Suppressor macrophage treated with lipopolysaccharide for 4 hours (primary cell): Measurements from ENCODE around the gene SUSD1.
"Not testable (repeated sequence)": the region's sequence is repeated elsewhere in the genome, so short reads cannot be mapped to it uniquely, and the experiment has no call there.

Experiments
- DNase-seq: peaks from one replicate; pipeline ENCODE4 v3.0.0-alpha.2; 2020

Gene SUSD1

DNA sequence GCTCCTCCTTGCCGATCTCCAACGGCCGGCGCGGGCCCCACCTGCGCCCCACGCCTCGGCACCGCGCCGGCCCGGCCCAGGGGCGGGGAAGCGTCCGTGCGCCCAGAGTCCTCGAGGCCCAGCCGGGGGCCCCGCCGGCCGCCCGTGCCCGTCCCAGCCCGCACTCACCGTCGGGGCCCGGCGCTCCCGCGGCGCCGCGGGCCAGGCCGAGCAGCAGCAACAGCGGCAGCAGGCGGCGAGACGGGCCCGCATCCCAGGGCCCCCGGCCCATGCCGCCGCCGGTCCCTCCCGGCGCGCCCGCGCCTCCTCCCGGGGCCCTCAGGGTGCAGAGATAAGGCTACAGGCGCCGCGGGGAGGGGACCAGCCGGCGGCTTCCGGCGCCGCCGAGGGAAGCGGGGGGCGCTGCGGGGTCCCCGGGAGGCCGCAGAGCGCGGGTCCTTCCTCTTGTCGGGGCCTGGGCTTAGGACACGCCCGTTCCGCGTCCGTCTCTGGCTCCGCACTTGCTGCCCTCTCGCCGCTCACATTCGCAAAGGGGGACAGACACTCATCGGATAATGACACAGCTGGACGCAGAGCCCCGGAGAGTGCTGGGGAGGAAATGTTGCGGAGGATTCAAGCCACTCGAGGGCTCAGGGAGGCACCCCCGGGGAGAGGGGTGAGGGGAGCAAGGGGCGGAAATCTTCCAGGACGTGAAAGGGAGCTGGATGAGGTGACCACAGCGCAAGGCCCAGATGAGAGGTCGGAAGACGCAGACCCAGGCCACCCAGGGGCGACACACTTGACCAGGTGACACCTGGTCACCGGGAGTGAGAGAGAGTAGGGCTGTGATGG, at the start of gene SUSD1:
Gene SUSD1, minus strand, starts transcription at position 333 of the 831 bp plus-strand sequence. Its CDS starts 62 bp downstream, at position 271.
- peak; percentile 46 for DNase-seq

DNA sequence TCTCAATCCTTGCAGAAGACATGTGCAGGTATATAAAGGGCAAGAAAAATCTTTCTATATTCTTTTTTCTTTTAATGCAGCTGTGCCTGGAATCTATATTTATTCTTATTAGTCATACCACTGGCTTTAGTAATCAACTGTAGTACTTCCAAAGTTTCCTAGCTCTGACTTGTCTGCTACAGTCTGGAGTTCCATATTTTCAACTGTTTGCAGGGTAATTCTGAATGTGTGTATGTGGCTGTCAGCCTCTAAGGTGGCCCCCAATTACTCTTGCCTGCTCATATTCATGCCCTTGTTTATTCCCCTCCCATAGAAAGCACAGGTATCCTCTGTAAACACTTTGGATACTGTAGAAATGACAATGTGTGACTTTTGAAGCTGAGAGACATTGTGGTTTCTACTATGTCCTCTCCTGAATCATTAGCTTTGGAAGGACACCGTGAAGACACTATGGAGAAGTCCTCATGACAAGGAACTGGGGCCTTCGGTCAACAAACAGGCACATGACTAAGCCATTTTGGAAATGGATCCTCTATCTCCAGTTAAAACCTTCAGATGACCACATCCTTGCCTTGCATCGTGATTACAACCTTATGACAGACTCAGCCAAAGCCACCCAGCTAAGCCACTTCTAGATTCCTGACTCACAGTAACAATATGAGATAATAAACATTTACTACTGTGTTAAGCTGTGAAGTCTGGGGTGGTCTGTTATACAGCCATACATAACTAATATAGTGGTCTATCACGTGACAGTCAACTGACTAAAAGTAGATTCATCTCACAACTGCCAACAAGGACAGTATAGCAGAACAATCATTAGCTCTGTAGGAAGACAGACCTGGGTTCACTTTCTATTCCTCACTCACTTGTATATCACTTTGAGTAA, 49.5 kb upstream of the SUSD1 start:
- DNase-seq, result peak; percentile 71

DNA sequence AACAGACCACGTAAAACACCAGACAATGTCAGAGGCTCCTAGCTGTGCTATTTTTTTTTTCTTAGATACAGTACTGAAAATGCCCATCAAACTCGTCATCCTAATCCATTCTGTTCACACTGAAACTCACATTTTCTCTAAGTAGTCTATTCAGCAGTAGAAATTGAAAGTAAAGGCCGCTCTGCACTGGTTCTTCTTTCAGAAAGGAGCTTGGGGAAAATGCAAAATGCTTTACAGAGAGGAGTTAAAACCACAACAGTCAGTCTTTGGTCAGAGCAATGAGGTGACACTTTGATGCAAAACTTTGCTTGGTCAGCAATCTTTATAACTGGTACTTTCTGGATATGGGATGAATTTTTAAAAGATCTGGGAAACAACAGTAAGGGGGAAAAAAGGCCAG, 43.8 kb upstream of the SUSD1 start:
- peak; percentile 57 for DNase-seq

DNA sequence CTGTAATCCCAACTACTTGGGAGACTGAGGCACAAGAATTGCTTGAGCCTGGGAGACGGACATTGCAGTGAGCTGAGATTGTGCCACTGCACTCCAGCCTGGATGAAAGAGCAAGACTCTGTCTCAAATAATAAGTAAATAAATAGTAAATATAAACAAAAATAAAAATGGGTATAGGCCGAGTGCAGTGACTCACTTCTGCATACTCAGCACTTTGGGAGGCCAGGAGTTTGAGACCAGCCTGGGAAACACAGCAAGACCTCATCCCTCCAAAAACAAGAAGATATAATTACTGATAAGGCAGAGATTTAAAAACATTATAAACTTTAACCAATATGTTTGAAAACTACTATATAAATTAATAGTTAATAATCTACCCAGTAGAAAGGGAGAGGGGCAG, 37.8 kb upstream of the SUSD1 start:
- no peak for DNase-seq

DNA sequence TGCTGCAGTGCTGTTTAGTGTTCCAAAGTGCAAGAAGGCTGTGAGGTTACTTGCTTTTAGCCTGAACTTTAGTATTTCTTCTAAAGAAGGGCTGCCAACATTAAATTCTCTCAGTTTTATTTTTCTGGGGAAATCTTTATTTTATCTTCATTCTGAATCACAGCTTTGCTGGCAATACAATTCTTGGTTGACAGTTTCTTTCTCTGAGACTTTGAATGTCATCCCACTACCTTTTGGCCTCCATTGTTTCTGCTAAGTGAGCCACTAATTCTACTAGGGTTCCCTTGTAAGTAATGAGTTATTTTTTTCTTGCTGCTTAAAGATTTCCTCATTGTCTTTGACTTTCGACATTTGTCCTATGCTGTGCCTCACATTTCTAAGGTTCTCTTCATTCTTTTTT, 32.4 kb upstream of the SUSD1 start:
- no peak for DNase-seq

DNA sequence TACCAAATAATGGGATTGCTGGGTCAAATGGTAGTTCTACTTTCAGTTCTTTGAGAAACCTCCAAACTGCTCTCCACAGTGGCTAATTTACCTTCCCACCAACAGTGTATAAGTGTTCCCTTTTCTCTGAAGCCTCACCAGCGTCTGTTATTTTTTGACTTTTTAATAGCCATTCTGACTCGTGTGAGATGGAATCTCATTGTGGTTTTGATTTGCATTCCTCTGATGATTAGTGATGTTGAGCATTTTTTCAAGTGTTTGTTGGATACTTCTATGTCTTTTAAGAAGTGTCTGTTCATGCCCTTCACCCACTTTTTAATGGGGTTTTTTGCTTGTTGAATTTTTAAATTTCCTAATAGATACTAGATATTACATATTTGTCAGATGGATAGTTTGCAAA, 28.4 kb upstream of the SUSD1 start:
- no peak for DNase-seq

DNA sequence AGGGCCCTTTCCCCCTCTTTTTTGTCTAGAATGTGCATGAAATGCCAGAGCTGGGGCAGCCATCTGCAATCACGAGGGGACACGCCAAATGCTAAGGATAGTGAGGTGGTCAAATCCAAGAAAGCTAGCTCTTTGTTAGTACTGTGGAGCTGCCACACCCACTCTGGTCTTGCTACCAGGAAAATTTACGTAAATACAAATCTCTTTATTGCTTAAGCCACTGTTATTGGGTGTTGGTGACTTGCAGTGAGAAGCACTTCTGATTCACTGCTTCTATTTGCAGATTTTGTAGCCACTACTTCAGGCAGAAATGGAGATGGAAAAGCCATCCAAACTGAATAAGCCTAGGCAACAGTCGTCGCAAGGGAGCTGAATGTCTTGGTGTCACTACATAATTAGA, 25.6 kb upstream of the SUSD1 start:
- DNase-seq, result no peak

DNA sequence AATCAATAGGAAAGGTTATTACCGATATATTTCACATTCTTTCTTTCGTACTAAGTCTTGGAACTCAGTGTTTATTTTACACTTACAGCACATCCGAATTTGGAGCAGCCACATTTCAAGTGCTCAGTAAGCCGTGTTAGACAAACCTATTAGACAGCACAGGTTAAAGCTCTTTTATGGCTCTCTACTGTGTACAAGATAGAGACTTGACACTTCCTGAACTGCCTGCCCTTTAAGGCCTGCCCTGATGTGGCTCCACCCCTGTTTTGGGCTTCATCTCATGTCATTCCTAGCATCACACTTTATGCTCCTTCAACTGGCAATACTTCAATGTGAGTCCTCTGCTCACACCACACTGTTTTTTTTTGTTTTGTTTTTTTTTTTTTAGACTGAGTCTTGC, 23.5 kb upstream of the SUSD1 start:
- DNase-seq, result no peak

DNA sequence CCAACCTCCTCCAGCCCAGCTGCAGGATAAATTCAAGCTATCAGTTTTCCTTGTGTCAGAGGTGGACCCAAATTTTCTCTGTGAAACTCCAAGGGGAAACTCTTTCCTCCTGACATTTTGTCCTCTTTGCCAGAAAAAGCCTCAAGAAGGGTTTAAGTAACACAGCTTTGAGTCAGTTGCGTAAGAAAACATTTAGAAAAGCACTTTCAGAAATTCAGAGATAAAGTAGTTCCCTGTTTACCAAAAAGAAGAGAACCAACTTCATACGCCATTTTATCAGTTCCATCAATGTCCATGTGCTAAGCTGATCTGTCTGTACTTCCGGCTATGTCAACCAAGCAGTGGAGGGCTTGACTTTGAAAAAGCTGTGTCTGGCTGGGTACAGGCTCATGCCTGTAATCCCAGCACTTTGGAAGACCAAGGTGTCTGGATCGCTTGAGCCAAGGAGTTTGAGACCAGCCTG, 19.9 kb upstream of the SUSD1 start:
- DNase-seq, result peak; percentile 52

DNA sequence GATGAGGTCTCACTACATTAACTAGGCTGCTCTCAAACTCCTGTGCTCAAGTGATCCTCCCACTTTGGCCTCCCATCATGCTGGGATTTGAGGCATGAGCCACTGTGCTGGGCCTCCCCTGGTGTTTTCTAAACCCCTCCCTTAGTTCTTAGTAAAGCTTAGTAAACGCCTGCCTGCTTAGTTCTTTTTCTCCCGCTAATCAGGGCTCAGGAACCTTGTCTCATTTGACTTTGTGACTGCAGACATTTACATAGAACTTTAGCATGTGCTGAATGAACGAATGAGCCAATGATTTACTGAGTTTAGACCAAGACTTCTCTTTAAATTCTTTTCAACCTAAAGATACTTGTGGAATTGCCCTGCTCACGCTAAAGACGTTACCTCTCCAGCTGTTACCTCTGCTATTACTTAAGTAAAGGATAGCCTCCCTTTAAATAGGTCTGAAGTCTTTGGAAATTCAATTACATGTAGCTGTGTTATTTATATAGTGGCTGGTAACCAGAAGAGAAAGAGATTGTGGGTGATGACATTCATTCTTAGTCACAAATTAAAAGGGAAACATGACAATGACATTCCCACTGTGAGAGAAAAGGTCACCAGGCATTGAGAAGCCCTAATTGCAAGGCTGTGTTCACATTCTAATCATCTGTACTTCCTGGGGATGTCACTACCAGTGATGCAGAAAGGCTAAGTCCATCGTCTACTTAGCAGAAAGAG, 18.6 kb upstream of the SUSD1 start:
- peak; percentile 86 for DNase-seq

DNA sequence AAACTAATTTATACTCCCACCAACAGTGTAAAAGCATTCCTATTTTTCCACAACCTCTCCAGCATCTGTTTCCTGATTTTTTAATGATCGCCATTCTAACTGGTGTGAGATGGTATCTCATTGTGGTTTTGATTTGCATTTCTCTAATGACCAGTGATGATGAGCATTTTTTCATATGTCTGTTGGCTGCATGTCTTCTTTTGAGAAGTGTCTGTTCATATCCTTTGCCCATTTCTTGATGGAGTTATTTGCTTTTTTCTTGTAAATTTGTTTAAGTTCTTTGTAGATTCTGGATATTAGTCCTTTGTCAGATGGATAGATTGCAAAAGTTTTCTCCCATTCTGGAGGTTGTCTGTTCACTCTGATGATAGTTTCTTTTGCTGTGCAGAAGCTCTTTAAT, 15.2 kb upstream of the SUSD1 start:
- DNase-seq, result not testable (repeated sequence)

DNA sequence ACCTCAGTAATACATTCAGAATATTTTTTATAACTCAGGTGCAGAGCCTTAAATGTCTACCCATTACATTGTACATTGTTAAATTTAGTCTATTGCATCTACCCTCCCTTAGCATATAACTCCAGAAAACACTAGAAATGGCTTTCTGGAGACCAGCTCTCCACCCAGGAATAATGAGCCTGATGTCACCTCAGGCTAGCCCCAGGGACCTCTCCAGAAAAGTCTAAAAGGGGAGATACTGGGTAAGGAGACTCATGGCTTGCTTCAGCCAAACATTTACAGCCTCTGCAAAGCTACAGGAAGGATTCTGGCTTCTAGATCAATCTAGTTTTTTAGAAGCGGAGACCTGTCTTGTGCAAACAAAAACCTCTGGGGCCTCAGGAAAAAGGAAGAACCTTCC, 13.8 kb upstream of the SUSD1 start:
- no peak for DNase-seq

DNA sequence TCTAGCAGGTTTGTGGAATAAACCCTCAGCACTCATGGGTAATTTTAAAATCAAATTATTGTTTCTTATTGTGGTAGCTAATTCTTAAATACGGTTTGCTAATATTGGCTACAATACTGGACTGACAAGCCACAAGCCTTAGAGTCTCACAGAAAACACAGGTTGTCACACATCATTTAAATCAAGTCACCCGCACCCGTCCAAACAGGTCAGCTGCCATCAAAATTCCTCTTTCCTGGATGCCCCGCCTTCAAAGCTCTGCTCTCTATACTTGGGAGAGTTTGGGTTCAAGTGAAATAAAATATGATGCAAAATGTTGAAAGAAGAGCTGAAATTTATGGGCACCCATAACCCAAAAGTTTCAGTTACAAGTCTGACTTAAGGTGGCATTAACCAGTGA, 12.3 kb upstream of the SUSD1 start:
- DNase-seq, result no peak

DNA sequence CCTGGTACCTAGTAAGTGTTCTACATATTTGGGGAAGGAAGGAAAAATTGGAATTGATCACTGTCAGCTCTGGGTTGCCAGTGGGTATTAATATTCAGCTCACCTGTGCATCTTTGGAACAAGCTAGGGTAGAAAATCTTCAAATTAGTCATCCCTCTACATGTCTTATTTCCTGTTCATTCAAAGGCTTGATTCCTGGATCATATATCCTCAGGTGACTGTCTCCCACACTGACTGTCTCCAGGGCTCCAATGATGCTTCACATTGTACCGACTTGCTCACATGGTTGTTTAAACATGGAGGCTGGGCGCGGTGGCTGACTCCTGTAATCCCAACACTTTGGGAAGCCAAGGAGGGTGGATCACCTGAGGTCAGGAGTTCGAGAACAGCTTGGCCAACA, 11.6 kb upstream of the SUSD1 start:
- no peak for DNase-seq

DNA sequence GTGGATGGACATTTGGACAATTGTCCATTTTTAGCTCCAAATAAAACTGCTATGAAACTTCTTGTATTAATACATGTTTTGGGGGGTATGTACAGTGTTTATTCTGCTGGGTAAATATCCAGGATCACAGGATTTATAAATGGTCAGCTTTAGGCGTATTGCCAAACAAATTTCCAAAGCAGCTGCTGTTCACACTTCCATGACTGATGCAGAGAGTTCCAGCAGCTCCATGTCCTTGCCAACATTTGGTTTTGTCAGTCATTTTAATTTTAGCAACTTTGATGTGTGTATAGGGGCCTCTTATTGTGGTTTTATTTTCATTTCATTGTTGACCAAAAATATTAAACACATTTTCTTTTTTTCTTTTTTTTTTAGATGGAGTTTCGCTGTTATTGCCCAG, 9.8 kb upstream of the SUSD1 start:
- no peak for DNase-seq

DNA sequence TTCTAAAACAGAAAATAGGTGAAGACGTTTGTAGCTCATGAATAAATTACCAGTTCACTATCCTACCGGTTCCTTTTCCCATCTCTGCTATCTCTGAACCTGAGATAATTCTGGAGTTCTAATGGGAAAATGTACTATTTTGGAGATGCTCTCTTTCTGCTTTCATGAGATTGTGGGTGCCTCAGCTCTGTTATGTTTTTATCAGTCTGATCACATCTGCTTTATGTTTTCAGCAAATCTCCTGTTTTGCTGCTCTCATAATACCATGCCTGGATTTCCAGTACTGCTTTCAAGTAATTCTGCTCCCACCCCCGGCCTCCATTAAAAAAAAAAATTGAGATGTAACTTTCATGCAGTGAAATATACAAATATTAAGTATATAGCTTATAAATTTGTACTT, 9.1 kb upstream of the SUSD1 start:
- no peak for DNase-seq

DNA sequence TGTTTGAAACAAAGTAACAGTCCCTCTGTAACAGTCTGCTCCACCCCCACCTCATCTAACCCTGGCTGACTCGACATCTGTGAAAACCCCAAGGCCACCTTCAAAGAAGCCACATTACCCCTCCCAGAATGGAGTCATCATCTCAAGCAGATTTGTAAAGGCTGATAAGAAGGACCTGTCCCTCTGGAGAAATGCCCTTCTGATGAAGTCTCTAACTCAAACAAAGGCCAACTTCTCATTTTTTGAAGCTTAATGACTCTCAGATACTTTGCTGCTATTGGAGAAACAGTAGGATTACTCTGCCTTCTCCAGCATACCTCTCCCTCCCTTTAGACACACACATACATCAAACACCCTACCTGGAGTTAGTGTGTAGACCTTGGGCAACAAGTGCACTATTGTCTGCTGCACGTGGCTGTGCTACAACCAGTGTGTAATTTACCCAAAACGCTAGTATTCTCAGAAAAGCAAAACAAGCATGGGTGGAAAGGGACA, 5.3 kb upstream of the SUSD1 start:
- DNase-seq, result peak; percentile 52

DNA sequence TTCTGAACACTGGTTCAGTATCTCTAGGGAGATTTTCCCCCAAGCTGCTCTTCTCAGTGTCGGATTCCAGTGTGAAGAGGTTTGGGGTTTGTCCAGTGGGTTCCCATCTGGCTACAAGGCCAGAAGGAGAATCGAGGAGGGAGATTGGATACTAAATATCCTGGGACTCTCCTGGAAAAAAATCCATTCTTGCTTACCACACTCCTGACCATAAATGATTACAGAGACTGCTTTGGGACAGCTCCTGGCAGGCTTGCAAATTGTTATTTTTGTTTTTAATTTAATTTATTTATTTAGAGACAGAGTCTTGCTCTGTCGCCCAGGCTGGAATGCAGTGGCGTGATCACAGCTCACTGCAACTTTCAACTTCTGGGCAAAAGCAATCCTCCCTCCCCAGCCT, 4.7 kb upstream of the SUSD1 start:
- no peak for DNase-seq

DNA sequence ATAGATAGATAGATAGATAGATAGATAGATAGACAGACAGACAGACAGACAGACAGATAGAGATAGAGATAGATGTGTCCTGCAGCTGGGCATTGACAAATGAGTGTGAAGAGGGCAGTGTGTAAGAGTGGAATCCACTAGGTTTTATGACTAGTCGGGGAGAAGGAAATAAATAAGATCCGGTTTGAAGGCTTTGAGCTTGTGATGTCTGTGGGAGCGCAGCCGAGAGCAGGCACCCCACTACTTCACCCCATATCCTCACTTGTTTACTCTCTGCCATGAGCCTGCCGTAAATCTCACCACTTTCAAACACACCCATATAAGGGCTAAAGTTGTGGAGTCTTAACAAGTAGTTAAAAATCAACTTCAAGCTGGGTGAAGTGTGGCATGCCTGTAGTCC, 1.4 kb upstream of the SUSD1 start:
- no peak for DNase-seq

DNA sequence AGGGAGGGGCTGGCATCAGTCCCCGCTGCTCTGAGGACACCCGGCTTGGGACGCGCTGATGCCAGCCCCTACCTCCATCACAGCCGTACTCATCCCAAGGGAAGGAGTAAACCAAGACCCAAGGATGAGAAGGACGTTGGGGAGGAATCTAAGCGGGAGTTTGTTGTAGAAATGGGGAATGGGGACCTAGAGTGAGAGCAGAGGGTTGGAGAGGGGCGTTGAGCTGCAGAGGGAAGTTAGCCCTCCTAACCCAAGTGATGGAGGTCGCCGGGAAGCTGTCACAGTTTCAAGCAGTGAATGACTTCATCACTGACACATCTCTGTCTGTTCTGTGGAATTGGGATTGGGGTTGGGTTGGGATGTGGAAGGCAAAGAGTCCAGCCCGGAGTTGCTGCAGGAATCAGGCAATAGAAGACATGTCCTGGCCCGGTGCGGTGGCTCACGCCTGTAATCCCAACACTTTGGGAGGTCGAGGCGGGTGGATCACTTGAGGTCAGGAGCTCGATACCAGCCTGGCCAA, 759 bp upstream of the SUSD1 start:
- DNase-seq, result no peak

DNA sequence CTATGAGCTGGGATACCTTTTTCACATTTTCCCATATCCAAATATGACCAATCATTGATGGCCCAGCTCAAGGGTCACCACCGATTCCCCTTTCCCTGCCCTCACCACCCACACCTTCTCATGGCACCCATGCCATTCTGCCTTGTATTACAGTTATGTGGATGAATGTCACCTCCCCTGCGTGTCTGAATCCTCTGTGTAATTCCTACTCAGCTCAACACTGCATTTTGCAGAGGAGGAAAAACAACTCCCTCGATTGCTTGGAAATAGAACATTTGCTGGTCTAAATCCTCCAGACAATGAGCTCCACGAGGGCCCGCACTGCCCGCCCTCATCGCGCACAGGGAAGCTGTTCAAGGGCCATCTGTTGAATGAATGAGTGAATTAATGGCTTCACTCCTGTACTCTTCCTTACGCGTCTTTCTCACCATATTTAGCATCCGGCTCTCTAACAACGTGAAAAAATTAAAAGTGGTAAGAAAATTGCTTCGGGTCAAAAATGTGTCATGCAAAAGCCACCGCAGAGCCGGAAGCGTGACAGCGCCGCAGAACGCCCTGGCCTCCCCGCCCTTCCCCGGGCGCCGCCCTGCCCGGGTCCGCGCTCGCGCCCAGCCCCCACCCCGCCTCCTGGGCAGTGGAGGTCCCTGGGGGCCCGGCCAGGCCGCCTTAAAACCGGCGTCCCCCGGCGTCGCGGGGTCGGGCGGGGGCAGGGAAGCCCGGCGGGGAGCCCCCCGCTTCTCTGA, 704 bp downstream of the SUSD1 start:
- DNase-seq, result peak; percentile 84
